ENCODE results near the gene RPS6KA5.
"Not testable (repeated sequence)": the region's sequence is repeated elsewhere in the genome, so short reads cannot be mapped to it uniquely, and the experiment has no call there.

Gene RPS6KA5

DNA sequence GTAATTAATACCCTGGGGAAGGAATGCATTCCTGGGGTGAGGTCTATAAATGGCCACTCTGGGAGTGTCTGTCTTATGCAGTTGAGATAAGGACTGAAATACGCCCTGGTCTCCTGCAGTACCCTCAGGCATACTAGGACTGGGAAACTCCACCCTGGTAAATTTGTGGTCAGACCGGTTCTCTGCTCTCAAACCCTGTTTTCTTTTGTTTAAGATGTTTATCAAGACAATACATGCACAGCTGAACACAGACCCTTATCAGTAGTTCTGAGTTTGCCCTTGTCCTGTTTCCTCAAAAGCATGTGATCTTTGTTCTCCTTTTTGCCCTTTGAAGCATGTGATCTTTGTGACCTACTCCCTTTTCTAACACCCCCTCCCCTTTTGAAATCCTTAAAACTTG lies 106.8 kb downstream of the RPS6KA5 start:
- DNase-seq (ENCODE audit: insufficient read length, low spot score) = not testable (repeated sequence)

GRCh38 chr14:90943367-90943766 lies 117.1 kb downstream of the RPS6KA5 start:
- DNase-seq (ENCODE audit: insufficient read length, low spot score) (no peak), FAIRE-seq (no peak)

More for the DNA sequence above, 106.8 kb downstream of the RPS6KA5 start:
- not testable (repeated sequence) for FAIRE-seq

- FAIRE-seq = no peak
- no peak for DNase-seq (ENCODE audit: insufficient read length, low spot score)
Observed at GRCh38 chr14:90942511-90942910, 117.9 kb downstream of the RPS6KA5 start.

GRCh38 chr14:90941706-90942105 lies 118.7 kb downstream of the RPS6KA5 start:
- DNase-seq (ENCODE audit: insufficient read length, low spot score) (no peak), FAIRE-seq (no peak)

- no peak for DNase-seq (ENCODE audit: insufficient read length, low spot score)
- no peak for FAIRE-seq
Observed at GRCh38 chr14:90940318-90940962, 120.0 kb downstream of the RPS6KA5 start.

GRCh38 chr14:90939252-90939795 lies 121.1 kb downstream of the RPS6KA5 start:
- not testable (repeated sequence) for FAIRE-seq

DNA sequence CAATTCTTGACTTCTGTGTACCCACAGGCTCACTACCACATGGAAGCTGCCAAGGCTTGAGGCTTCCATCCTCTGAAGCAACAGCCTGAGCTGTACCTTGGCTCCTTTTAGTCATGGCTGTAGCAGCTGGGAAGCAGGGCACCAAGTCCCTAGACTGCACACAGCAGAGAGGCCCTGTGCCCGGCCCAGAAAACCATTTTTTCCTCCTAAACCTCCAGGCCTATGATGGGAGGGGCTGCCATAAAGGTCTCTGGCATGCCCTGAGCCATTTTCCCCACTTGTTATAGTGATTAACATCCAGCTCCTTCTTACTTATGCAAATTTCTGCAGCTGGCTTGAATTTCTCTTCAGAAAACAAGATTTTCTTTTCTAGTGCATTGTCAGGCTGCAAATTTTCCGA lies 121.8 kb downstream of the RPS6KA5 start:
- DNase-seq (ENCODE audit: insufficient read length, low spot score) = no peak
- FAIRE-seq = no peak

More at GRCh38 chr14:90939252-90939795, 121.1 kb downstream of the RPS6KA5 start:
- not testable (repeated sequence) for DNase-seq (ENCODE audit: insufficient read length, low spot score)

DNA sequence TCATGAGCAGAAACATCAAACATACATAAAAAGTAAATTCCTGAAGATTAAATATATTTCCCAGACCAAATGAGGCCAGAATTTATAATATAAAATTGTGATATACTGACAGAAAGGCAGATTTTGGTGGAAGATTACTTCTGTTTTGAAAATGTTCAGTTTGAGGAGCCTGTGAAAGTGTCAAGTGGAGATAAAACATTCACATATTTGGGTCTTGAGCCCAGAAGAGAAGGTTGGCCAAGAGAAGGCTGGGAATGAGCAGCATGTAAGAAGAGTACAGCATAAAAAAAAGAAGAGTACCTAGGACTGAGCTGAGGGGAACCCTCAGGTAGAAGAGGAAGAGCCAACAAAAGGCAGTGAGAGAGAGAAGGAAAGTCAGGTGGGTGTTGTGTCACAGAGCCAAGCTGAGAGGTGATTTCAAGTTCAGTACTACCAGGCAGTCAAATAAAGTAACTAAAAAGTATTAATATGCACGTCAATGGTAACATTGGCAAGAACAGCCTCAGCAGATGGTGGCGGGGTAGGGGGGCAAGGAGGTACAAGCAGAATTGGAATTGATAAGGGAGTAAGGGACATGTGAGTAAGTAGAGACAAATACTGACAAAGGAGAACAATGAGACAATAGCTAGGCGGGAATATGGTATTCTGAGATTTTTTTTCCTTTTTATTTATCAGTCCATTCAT lies 123.5 kb downstream of the RPS6KA5 start:
- no peak for FAIRE-seq

DNA sequence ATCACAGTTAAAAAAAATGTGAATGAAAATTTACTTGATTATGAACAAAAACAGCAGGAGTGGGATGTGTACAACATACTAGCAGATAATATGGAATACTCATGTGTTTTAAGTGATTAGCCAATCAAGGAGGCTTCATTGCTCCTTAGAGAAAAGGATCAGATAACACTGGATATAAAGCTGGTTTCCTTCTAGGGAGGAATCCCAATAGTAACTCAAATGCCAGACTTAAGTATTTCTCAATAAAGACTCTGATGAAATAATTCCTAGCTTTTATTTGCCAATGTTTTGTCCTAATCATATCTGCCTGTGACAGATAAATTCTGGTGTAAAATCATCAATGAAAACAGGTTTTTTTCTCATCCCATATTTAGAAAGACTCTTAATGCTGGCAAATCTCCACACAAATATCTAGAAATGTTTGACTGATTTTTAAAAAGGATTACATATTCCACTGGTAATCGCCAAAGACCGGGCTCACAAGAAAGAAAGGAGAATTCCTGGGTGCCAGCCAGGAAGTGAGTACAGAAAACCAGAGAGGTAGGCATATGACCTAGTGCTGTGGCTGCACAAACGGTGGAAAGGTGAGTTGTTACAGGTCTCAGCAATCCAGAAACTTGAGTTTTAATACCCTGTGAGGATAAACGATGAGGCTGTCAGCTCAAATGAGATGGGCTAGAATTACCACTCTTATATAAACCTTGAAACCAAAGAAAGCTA lies 135.7 kb downstream of the RPS6KA5 start:
- DNase-seq (ENCODE audit: insufficient read length, low spot score) (no peak), FAIRE-seq (no peak)

More for the DNA sequence above, 123.5 kb downstream of the RPS6KA5 start:
- DNase-seq (ENCODE audit: insufficient read length, low spot score) = no peak

DNA sequence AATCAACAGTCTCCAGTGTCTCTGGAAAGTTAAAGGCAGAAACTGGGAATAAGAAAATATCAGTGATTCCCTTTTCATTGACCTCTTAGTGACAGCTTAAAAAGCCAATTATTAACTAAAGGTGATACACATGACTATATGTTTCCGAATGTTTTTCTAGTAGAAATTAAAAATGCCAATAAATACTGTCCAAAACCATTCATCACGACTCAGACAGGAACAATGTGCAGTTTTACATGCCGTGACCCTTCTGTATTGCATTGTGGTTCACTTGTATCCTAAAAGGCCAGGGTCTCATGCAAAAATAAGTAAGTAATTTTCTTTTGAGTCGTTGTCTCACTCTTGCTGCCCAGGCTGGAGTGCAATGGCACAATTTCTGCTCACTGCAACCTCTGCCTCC lies 138.3 kb downstream of the RPS6KA5 start:
- DNase-seq (ENCODE audit: insufficient read length, low spot score) (no peak), FAIRE-seq (no peak)

GRCh38 chr14:90911121-90911520 lies 149.3 kb downstream of the RPS6KA5 start:
- no peak for FAIRE-seq
- DNase-seq (ENCODE audit: insufficient read length, low spot score) = no peak

DNA sequence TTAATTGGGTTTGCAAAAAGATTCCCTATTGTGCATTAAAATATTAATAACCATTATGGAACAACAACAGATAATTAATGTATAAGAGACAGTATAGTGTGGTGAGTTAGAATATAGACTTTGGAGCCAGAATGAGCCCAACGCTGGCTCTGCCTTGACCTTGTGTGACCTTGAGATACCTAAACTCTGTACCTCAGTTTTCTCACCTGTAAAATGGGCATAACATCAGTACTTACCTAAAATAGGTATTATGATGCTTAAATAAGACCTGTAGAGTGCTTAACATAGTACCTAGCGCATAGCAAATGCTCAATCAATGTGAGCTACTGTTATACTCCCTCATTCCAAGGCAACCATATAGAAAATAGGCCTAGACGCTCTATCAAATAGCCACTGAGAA lies 153.3 kb downstream of the RPS6KA5 start:
- DNase-seq (ENCODE audit: insufficient read length, low spot score) = no peak
- FAIRE-seq = no peak

GRCh38 chr14:90905531-90905930 lies 154.9 kb downstream of the RPS6KA5 start:
- FAIRE-seq (no peak), DNase-seq (ENCODE audit: insufficient read length, low spot score) (no peak)

GRCh38 chr14:90903101-90903500 lies 157.3 kb downstream of the RPS6KA5 start:
- DNase-seq (ENCODE audit: insufficient read length, low spot score) (peak; percentile 70), FAIRE-seq (no peak)

- FAIRE-seq (no peak), DNase-seq (ENCODE audit: insufficient read length, low spot score) (no peak)
Observed at GRCh38 chr14:90900476-90901083, 159.9 kb downstream of the RPS6KA5 start.

- DNase-seq (ENCODE audit: insufficient read length, low spot score) (no peak), FAIRE-seq (no peak)
Observed at GRCh38 chr14:90897022-90897421, 163.4 kb downstream of the RPS6KA5 start.

DNA sequence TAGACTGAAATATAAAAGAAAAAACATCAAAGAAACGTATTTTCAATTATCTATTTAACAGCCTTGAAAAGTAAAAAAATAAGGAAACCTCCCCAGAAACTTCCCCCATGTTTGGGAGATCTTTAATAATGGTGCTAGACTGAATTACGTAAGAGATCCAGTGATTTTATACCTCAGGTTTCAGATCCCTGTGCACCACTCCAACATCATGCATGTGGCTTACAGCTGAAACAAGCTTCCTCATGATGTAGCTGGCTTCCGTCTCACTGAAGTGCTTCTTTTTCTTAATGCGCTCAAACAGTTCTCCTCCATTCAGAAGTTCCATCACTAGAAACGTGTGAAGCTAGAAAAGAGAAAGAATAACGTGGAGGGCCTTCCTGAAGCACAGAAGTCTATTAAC lies 166.2 kb downstream of the RPS6KA5 start:
- DNase-seq (ENCODE audit: insufficient read length, low spot score) = no peak
- no peak for FAIRE-seq

DNA sequence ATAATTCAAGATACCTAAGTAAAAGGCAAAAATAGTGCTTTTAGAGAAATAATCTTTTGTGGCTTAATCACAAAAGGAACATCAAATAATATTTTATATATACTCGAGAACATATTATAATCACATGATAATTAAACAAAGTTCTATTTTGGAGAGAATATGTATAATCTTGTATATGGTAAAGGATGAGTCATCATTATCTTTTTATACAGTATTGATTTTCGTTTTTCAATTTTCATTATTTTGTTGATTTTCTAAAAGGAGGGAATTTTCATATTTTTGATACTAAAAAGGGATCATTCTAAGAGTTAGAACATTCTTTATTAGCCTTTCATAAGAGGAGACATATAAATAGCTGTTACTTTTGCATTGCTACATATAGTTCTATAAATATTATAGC lies 166.9 kb downstream of the RPS6KA5 start:
- no peak for FAIRE-seq
- no peak for DNase-seq (ENCODE audit: insufficient read length, low spot score)

DNA sequence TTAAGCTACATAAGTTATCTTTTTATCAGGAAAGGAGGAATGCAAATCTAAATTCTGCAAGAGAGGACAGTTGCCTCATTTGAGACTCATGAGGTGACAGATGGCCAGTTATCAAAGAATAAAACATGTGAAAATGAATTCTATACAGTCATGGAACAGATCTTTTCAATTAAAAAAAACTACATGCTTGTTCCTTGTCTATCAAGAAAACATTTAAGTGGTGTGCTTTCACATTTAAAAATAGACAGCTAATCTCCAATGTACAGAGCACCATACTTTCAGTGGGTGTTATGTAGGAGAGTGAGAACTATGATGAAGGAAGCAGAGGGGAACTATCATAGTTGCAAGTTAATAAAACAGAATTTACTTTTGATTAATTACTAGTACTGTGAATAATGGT lies 167.5 kb downstream of the RPS6KA5 start:
- FAIRE-seq (no peak), DNase-seq (ENCODE audit: insufficient read length, low spot score) (no peak)

GRCh38 chr14:90891326-90891725 lies 169.1 kb downstream of the RPS6KA5 start:
- DNase-seq (ENCODE audit: insufficient read length, low spot score) = no peak
- no peak for FAIRE-seq
